ENCODE measurements around the gene RAX2. TPM values are rescaled to one million over a fixed set of nuclear protein-coding genes. Genes with fewer than 3 reads are reported as not detected.

The RAX2 gene
- total and polyA plus RNA-seq, 2 of the 13 experiments (the other 11 are each of a cell fraction or from before 2014, with no cell fraction given): not detected

- no peak for TF ChIP-seq PAXIP1 (CRISPR knock-in tag; conservative IDR thresholded peaks at IDR 0.05)
- no peak for TF ChIP-seq EHMT2 (IDR thresholded peaks at IDR 0.05; ENCODE audit: borderline replicate concordance, low read depth, low read length)
- no peak for TF ChIP-seq ATF6 (CRISPR knock-in tag; conservative IDR thresholded peaks at IDR 0.05)
- 0 out of 2 replicates have a peak, but pooled peaks have one; percentile 51 for TF ChIP-seq JUN (CRISPR knock-in tag; IDR thresholded peaks at IDR 0.05)
- peak; percentile 13; the same call in 1 of the 2 replicates for TF ChIP-seq ZNF205 (CRISPR knock-in tag; IDR thresholded peaks at IDR 0.05)
- peak; percentile 79 for TF ChIP-seq RBM39 (IDR thresholded peaks at IDR 0.05; ENCODE audit: low read depth, low read length, poor library complexity, severe bottlenecking)
- 0 out of 2 replicates have a peak, but pooled peaks have one; percentile 17 for TF ChIP-seq HMG20B (CRISPR knock-in tag; conservative IDR thresholded peaks at IDR 0.05)
- no peak for TF ChIP-seq ZFP62 (CRISPR knock-in tag; IDR thresholded peaks at IDR 0.05)
- TF ChIP-seq HDAC1 (CRISPR knock-in tag; IDR thresholded peaks at IDR 0.05): peak; percentile 66; the same call in 1 of the 2 replicates
- no peak for TF ChIP-seq HMG20A (CRISPR knock-in tag; IDR thresholded peaks at IDR 0.05; ENCODE audit: borderline replicate concordance)
- TF ChIP-seq, protein P1, sequence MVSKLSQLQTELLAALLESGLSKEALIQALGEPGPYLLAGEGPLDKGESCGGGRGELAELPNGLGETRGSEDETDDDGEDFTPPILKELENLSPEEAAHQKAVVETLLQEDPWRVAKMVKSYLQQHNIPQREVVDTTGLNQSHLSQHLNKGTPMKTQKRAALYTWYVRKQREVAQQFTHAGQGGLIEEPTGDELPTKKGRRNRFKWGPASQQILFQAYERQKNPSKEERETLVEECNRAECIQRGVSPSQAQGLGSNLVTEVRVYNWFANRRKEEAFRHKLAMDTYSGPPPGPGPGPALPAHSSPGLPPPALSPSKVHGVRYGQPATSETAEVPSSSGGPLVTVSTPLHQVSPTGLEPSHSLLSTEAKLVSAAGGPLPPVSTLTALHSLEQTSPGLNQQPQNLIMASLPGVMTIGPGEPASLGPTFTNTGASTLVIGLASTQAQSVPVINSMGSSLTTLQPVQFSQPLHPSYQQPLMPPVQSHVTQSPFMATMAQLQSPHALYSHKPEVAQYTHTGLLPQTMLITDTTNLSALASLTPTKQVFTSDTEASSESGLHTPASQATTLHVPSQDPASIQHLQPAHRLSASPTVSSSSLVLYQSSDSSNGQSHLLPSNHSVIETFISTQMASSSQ (IDR thresholded peaks at IDR 0.05; ENCODE audit: low read depth): no peak
- TF ChIP-seq, protein P1 (CRISPR knock-in tag; IDR thresholded peaks at IDR 0.05; ENCODE audit: borderline replicate concordance): no peak; the same call in 1 of the 2 replicates
- no peak for TF ChIP-seq ZSCAN30 (CRISPR knock-in tag; IDR thresholded peaks at IDR 0.05)
- no peak for TF ChIP-seq ZNF280D (CRISPR knock-in tag; IDR thresholded peaks at IDR 0.05)
- peak; percentile 86; the same call in 1 of the 2 replicates for TF ChIP-seq ZNF274 (CRISPR knock-in tag; IDR thresholded peaks at IDR 0.05)
Observed at GRCh38 chr19:3762501-3763459, 9.2 kb downstream of the RAX2 start, which contains the start of gene MRPL54 (continued).
